Inflammatory macrophage (primary cell): Measurements from ENCODE around the gene ANO6.

Experiments used
- DNase-seq, 2 donors: peaks; one replicate each; pipeline ENCODE4 v3.0.0-alpha.2; 2020 to 2022

The ANO6 gene

DNA sequence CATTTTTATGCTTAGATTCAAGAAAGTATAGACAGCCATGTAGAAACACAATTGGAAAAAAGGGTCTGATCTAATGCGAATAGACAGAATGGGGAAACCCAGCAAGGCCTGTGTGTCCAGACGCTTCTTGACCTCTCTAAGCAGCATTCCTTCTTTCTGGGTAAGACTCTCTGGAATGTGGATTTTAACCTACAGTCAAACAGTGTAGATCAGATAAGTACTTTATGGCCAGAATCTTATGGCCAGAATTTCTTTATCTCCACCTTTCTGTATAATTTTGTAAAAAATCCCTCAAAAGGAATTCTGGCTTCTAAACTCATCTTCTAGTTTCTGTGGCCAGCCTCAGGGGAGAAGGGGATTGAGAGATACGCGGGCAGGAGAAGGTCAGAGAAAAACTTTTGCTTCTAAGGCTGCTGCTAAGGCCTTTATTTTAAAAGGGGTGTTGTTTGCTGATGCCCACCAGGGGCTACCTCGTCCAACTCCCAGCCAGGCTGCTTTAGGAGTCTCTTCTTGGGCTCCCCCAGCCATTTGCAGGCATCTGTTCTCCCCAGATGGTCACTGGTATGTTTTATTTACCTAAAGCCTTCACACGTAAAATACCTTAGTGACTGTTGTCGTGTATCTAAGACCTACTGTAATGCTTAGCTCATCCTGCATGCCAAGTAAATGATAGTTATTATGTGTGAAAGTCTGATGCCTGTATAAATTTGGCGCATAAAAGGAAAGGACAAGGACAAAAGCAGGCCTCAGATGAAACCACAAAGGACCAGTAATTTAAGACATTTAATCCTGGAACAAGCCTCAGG is 68.4 kb downstream of the ANO6 start:
- DNase-seq: no peak

DNA sequence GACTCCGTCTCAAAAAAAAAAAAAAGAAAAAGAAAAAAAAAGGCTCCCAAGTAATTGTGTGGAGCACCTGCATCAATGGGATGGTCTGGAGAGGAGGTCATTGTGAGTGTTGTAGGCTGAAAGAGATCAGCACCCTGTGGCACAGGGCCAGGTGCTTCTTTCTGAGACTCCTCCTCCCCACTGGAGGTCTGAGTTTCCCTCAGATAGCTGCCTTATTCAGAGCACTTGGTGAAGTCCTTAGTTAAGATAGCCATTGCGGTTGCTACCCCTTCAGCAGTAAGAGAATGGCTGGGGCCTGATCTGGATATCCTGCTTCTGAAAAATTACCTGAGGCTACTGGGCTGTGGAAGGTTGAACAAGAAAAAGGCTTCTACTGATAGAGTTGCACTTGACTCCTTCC is 69.8 kb downstream of the ANO6 start:
- no peak for DNase-seq

DNA sequence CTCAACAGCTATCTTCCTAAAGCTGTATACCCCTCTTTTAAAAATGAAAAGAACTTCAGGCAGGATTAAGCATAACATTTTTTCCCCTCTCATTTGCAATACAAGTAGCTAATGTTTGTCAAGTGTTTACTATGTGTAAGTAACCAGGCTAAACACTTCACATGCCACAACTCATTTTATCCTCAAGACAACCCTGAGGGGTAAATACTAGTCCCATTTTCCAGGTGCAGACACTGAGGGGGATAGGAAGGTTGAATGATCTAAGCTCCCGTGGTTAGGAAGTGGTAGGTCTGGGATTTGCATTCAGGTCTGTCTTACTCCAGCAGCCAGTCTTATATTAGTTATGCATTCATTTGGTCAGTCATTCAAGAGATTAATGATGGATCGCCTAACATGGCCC is 70.7 kb downstream of the ANO6 start:
- DNase-seq: no peak

DNA sequence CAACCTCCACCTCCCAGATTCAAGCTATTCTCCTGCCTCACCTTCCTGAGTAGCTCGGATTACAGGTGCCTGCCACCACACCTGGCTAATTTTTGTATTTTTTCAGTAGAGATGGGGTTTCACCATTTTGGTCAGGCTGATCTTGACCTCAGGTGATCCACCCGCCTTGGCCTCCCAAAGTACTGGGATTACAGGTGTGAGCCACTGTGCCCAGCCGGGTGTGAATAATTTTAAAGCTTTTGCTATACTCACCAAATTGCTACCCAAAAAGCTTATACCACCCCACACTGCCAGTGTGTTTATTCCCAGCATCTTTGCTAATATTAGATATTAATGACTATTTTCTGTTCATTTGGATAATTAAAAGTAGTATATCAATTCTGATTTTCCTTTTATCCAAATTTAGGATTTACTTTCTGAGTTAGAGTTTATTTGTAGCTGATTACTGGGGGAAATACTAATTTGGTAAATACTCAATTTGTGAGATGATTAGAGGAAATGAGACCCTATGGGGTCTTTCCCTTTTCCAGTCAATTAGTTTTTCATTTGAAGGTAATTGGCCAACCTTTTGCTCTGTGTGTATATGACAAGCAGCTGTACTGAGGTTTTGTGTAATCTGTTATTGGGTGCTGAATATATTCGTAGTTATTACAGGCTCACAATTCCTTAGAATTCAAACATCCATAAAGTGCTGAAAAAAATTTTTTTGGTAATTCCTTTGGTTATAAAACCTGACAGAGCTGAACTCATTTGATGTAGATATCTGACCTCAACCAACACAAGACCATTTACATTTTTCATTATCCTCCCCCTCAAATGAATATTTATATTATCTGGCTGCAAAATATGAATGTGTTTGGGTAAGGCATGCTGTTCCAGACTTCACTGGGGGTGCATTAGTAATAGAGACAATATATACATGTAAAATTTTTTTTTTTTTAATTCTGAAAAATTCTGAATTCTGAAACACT is 73.6 kb downstream of the ANO6 start:
- DNase-seq: no peak

DNA sequence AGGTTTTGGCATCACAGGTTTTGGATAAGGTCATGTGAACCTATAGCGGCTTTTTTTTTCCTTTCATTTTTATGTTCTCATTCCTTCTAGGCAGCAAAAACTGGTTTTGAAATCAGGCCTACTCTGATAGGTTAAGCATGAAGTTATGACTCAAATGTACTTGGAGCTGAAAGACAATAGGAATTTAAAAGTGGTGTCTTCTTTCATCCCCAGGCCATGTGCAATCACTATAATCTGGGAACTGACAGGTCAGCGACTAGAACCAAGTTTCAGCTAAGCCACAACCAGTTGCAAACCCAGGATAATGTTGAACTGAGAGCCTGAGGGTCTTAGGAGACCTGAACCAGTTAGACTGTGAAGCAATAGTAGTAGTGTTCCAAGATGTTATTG is 74.3 kb downstream of the ANO6 start:
- no peak for DNase-seq

DNA sequence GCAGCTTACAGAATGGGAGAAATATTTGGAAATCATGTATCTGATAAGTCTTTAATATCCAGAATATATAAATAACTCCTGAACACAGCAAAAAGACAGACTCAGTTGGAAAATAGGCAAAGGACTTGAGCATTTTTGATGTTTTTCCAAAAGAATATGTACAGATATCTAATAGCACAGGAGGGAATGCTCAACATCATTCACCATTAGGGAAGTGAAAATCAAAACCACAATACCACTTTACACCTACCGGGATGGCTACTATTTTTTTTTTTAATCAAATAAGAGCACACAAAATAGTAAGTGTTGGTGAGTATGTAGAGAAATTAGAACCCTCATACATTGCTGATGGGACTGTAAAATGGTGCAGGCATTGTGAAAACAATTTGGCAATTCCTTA is 75.6 kb downstream of the ANO6 start:
- no peak for DNase-seq

DNA sequence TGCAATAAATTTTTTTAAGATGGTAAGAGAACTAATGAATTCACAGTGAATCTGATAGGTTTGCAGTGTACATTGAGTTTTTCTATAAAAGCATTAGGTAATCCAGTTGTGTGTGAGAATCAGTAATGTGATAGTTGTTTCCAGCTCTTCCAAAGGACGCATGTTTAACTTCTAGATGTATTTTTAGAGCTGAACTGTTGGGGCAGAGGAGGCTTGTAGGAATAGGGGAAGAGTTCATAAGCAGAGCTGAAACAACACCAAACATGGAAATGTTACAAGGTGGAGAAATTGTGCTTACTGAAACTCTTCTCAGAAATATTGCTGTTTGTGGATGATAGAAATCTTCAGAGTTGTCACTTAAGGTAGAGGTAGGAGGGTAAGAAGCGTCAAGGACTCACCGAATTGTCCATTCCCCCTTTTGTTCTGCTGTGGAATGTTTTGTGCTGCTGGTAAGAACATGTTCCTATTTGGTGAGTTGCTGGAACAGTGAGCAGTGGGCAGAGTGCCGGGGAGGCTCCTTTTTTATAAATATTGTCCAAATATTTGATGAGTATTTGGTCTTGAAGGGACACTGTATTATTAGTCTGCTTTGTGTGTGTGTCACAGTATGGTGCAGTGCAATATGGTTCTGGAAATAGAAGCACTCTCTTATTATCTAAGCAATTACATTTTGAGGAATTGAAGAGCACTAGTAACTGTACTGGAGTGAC is 76.7 kb downstream of the ANO6 start:
- no peak for DNase-seq

DNA sequence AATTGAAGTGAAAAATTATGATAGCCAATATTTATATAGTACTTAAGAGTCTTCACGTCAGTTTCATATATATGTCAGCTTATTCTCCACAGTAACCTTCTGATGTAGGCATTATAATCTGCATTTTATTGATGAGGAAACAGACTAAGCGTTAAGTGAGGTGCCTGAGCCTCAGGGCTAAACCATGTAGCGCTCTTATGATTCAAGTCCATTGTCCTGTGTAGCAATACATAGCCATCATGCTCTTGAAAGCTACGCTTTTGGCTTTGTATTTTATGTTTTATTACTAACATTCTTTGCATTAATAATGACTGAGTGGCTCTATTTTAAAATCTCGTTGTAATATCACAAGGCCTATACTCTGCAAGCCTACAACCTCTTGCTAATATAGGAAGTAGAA is 79.0 kb downstream of the ANO6 start:
- no peak for DNase-seq

DNA sequence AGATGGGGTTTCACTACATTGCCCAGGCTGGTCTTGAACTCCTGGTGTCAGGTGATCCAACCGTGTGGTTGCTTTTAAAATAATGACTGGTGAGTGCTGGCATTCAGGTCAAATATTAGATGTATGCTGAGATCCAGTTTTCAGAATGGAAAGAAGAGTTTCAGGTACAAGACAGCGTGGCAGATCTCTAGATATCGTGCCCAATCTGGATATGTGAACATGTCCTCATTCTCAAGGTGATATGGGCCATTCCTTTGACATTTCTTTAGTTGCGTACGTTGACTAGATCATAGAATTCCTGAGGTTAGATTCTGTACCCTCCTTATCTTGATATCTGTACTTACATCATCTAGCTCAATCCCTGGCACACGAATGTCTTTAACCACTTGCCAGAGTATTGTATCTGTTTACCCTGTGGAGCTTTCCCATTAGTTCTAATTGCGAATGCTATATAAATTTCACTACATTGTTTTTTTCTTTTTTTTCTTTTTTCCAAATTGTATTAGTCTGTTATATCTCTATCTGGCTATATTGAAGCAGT is 80.2 kb downstream of the ANO6 start:
- no peak for DNase-seq

DNA sequence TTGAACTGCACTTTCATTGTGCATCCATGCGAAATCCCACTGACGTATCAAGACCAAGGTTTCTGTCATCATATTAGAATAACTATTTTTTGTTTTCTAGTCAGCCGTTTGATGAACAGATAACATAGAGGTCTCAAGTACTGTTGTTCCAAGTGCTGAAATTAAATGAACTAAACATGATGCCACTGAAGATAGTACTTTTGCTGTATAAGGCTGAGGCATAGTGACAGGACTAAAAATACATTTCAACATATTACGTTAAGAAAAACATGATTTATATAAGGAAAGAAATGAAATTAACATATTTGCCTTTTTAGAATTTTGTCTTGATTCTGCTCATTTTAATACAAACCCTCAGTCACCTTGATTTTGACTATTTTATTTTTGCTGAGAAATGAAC is 82.2 kb downstream of the ANO6 start:
- DNase-seq: no peak

DNA sequence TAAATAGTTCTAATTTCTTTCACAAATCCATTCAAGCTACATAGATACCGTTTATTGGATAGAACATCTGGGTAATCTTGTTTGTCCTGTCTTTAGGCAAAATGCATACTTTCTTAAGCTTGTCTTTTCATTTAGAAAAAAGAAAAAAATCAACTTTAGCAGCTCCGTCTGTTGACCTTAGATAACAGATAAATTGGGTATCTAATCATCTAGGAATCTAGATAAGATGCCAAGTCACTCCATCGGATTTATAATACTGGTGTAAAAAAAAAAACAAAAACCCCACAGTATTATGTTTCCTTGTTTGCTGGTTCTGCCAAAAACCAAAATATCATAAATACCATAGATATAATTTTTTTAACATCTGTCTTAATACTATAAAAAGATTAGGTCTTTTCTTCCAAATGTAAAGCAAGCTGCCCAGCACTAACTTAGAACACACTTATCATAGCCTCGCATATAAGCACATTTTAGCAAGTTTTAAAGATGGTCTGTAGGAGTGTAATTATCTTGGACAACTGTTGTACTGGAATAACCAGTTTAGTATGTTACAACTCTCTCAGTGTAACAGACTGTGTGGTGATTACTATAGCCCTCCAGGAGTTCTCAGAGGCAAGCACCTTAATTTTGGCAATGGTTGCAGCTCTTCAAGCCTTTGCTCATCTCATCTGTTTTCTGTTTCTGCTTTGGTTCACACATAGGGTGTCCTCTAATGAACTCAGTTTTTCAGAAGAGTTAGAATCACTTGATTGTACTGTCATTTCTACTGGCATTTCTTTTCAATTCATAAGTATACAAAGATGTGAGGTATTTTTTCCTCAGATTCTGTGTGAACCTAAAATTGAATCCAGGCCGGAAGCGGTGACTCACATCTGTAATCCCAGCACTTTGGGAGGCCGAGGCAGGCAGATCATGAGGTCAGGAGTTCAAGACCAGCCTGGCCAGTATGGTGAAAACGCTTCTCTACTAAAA is 83.1 kb downstream of the ANO6 start:
- DNase-seq: no peak

DNA sequence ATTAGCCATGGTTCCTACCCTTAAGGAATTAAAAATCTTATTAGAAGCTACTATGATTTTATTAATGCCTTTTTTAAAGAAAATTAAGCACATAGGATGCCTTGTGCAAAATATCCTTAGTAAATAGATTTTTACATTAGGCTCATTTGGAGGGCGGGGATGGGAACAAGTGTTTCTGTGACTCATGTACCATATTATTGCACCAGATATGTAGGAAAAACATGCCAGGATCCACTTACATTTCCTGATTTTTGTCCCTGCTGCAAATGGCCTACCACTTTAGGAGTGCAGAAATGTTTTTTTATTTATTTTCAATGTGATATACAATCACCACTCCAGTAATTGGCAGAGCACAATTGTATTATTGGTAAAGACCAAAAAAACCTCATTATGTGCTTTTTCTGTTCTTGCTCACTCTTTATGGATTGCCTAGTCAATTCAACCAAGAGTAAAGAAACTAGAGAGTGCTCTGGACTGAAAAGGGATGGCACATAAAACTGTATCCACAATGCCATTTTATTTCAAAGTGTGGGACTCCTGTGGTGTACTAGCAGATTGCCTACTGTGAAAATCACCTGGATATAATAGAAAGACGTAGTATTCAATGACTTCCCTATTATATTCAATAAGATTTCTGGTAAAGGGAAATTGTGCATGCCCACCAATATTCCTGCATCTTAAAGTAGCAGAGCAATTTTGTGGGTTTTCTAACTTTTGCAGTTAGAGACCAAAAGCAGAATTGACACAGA is 86.9 kb downstream of the ANO6 start:
- DNase-seq: no peak

DNA sequence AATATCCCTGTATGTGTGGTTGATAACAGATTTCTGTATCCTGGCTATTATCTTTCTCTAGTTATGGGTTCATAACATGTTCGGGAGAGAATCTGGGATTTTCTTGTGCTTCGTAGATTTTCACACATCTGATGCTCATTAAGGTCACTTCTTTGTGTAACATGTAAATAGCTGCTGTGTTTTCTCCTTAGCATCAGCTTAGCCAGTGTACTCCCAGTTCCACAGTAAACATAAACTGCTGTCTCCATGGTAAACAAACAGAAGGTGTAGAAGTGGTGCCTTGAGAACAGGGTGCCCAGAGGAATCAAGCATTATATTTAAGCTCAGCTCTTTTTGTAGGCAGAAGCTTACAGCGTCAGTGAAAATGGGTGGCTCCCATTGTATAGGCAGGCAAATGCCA is 88.0 kb downstream of the ANO6 start:
- no peak for DNase-seq

DNA sequence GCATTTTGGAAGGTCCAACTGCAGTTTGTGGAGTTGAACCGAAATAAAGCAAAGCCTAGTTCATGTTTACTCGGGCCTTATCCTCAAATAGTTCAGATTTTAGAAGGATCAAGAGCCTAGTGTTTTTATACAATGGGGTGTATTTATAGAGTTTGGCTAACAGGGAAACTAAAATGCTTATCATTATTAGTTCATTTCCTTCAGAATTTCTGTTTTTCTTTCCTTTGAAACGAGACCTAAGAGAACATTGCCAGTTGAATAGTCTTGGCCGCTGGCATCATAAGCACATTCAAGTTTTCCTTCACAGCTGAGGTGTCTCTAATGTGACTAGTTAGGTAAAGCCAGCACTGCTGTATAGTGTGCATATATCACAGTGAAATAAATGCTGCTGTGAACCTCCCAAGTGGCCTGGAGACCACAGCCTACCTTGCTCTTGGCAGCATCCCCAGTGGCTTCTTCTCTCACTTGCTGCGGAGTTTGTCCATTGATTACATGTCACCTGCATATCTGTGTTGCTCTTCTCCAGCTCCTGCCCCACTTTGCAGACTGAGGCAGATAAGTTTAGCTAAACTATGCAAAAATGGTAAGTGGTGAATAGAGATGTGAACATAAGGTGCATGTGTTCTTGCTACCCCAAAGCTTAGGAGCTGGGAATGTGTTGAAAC is 88.8 kb downstream of the ANO6 start:
- no peak for DNase-seq

DNA sequence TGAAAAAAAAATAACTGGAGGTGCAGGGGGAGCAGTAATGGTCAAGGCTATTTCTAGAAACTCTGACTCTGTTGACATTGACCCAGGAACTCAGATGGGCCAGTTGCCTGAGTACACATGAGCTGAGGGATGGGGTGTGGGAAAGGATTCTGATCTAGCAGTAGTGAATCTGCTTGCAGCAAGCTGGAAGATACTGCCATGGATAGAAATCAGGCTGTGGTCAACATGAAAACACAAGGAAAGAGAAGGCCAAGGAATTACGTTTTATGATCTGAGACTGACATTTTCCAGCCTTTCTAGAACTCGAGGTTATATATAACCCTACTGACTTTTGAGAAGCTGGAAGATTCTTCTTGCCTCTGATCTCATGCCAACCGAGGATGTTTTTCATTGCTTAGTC is 90.0 kb downstream of the ANO6 start:
- DNase-seq: no peak

DNA sequence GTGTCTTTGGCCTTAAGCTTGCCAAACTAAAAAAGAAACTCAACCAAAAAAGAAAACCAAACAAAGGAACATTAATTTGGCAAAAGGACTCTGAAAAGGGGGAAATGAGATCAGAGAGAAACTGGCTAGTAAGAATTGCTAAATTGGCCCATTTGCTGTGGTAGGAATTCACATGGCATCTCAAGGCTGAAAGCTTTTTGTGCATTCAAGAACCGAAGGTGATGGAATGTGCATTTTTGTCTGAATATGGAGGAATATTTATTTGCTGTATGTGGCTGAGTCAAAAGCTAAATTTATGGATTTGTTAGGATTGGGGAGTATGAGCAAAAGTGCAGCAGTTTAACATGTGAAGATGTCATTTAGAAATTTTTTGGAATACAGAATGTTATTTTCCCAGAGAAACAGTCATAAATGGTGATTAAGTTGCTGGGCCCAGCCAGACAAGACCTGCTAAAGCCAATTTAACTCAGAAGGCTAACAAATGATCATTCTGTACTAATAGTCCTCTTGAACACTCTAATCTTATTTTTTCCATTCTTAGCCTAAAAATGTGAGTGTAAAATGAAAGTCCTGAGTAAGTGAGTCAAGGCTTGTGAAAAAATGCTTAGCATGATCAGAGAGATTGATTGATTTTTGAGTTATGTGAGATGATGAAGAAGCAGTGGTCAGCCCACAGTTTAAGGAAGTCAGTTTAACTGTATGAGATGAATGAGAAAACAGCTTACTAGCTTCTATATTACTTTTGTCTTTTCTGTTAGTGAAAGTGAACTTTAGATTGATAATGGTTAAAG is 94.1 kb downstream of the ANO6 start:
- peak; percentile 23 to 25 for DNase-seq

DNA sequence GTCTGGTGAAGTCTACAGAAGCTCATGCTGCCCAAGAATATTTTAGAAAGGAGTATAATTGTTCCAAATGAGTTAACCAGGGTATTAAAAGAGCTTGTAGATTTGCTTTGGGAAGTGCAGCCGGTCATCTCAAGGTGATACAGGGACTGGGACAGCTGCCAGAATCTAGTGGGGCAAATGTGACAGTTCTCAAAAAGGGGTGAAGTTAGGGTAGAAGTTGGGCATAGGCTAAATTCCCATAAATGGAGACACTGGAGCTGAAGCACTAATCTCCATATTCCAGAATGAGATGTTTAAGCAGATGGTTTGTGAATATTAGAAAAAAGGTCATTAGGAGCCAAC is 94.7 kb downstream of the ANO6 start:
- DNase-seq: no peak

DNA sequence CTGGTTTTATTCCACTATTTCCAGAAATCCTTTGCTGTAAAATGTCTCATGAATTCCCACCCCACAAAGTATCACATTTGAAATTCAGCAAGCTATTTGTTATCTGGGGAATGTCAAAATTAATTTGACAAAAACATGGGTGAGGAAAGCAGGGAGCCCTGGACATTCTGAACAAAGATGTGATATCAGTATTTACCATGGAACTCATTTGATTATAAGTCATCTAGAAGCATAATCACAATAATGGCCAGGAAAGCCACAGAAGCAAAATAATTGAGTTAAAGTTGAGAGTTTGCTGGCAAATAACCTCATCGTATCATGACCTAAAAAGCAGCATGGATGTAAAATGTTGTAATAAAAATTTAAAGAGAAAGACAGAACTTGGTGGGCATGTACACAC is 96.1 kb downstream of the ANO6 start:
- DNase-seq: no peak

DNA sequence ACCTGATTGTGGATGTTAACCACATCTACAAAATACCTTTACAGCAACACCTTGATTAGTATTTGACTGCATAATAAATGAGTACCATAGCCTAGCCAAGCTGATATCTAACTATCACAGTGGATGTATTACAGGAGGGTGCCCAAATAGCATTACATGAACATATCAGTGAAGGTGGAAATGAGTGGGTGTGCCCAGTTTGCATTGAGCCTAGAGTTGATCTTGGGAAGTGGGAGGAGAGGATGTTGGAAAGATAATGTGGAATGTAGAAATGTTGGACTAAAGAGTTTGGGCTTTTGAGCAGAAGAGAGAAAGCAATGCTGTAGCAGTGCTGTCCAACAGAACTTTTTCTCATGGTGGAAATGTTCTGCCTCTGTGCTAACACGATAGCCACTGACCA is 98.9 kb downstream of the ANO6 start:
- no peak for DNase-seq

DNA sequence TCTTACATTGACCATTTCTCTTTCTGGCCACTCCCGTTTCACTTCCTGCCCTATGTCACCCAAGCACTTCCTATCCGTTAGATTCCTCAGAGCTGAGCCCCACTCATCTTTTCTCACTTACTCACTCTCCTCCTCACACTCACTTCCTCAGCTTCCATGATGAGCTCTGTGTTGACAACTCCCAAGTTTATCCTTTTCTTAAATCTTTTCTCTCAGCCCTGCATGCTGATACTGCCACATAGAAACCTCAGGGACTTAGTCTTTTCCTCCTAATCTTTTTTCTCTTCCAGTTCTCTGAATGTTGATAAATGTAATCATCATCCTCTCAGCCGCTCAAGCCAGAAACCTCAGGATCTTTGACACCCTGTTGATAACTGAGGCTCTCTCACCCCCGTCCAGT is 99.6 kb downstream of the ANO6 start:
- DNase-seq: no peak
